Left ventricle myocardium inferior (tissue), 1 donor: Measurements from ENCODE around the gene CABLES2. TPM values are rescaled to one million over a fixed set of nuclear protein-coding genes. Genes with fewer than 3 reads are reported as not detected.

Experiments used
- DNase-seq: peaks from one replicate; pipeline ENCODE4 v3.0.0-alpha.2; 2020
- H3K27ac ChIP-seq: fragments of 200-600 bp; replicated peaks from 2 replicates; pipeline ENCODE4 v1.8.0; 2021
- H3K27me3 ChIP-seq: fragments of 200-600 bp; 2 replicates; pipeline ENCODE4 v1.8.0; 2021; ENCODE audit warnings: low read depth
- H3K36me3 ChIP-seq: fragments of 200-600 bp; 2 replicates; pipeline ENCODE4 v1.8.0; 2021
- H3K4me1 ChIP-seq: fragments of 200-600 bp; 2 replicates; pipeline ENCODE4 v1.8.0; 2021
- H3K4me3 ChIP-seq: fragments of 200-600 bp; 2 replicates; pipeline ENCODE4 v1.8.0; 2021; ENCODE audit warnings: mild to moderate bottlenecking, moderate library complexity
- H3K9me3 ChIP-seq: fragments of 200-600 bp; replicated peaks from 2 replicates; pipeline ENCODE4 v1.8.0; 2021
- intact Hi-C: fragments of 100-400 bp; cut with micrococcal nuclease; formaldehyde crosslinking; loops from one replicate; pipeline ENCODE4 v1.11.0; 2022
- total RNA-seq: library from RNA; stranded (reverse); fragmentation: NEBNext Ultra II Directional; extraction: Animal tissue kit (Norgen Biotek cat#: 25700); gene quantifications from one replicate; pipeline ENCODE4 v1.2.1, GENCODE V29; 2021
- TF ChIP-seq, protein P1 (sequence below): fragments of 200-600 bp; IDR thresholded peaks from 2 replicates; pipeline ENCODE4 v1.8.0; 2021; ENCODE audit warnings: antibody characterized with exemption, mild to moderate bottlenecking, borderline replicate concordance
- donor health status: DM: no; HTN: yes; CAD: no; lungs with severe emphysema.

CABLES2 gene
- total RNA-seq, 1 donor from 2014 or later: 12.0 TPM

DNA sequence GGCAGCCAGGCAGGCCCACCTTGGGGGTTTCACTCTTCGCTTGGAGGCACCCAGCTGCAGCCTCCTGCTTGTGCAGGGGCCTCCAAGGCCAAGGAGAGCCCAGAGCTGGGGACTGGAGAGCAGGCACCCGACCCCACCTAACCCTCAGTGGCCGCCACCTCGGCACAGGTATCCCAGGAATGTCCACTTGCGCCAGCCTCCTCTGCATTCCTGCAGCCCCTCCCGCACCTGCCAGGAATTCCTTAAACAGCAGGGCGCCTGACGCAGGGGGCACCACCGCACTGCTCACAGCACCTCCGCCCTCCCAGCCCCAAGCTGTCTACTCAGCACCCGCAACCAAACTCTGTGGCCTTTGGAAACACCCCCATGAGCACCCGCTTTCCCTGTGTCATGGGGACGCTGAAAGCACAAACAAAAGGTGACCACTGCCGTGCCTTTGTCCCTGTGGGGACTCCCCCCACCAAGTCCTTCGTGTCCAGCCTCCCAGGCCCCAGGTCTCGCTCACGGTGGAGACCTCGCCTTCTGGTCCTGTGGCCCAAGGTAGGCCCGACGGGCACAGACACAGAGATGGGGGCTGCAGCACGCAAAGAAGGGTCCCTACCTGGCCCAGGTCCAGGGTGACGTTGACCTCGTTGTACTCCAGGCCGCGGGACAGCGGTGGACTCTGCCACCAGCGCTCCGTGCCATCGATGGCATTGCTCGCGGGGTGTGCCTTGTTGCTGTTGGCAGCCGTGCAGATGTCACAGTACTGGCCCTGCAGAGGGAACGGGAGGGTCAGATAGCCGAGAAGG, 45.1 kb downstream of the CABLES2 start:
- intact Hi-C loops: no loop called here
- Histone ChIP-seq H3K36me3 (peaks cover 8% of the 10 kb centered on the region), H3K27ac (peak overlapping the region; percentile 97), H3K4me3 (peak overlapping the region; percentile 11), H3K9me3 (no peaks in the 10 kb centered on the region), H3K27me3 (no peaks in the 10 kb centered on the region), H3K4me1 (peaks cover 95% of the 10 kb centered on the region)
- peak; percentile 45 for DNase-seq
- TF ChIP-seq, protein P1, sequence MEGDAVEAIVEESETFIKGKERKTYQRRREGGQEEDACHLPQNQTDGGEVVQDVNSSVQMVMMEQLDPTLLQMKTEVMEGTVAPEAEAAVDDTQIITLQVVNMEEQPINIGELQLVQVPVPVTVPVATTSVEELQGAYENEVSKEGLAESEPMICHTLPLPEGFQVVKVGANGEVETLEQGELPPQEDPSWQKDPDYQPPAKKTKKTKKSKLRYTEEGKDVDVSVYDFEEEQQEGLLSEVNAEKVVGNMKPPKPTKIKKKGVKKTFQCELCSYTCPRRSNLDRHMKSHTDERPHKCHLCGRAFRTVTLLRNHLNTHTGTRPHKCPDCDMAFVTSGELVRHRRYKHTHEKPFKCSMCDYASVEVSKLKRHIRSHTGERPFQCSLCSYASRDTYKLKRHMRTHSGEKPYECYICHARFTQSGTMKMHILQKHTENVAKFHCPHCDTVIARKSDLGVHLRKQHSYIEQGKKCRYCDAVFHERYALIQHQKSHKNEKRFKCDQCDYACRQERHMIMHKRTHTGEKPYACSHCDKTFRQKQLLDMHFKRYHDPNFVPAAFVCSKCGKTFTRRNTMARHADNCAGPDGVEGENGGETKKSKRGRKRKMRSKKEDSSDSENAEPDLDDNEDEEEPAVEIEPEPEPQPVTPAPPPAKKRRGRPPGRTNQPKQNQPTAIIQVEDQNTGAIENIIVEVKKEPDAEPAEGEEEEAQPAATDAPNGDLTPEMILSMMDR: no peak

DNA sequence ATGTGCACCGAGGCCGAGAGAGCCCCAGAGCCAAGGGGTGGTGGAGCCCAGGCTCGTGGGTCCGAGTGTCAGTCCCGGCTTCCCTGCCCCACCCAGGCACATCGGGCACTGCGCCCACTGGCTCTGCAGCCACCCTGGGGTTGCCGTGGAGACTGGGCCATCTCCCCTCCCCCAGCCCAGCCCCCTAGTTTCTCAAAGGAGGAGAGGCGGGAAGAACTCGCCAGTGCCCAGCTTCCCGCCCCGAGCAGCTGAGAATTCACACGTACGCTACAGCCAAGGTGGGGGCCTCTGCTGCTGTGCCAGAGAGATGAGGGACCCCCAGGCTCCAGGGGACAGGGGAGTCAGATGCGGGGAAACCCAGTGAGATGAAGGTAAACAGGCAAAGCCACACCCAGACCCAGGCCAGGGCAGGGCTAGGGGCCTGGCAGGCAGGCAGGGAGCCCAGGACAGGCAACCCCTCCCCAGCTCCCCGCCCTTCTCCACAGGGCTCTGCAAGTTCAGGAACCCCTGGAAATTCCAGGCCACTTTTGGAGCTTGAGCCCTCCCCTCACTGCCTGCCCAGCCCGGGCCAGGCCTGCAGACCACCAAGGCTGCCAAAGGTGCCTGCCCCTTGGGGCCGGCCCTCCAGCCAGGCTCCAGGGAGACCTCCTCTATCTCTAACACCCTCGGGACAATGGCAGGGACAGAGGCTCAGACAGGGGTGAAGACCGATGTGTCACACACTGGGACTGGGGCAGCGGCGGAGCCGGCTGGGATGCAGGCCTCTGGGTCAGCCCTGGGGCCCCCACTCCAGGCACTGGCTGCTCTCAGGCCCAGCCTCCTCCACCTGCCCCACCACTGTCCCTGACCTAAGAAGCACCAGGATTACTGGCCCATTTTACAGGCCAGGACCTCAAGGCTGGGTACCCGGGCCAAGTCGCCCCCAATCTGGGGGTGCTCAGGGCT, 46.0 kb downstream of the CABLES2 start:
- H3K36me3 ChIP-seq: peaks cover 8% of the 10 kb centered on the region
- peak overlapping the region; percentile 97 for H3K27ac ChIP-seq
- DNase-seq: peak; percentile 34
- H3K9me3 ChIP-seq: no peaks in the 10 kb centered on the region
- no peaks in the 10 kb centered on the region for H3K27me3 ChIP-seq
- peaks cover 96% of the 10 kb centered on the region for H3K4me1 ChIP-seq
- intact Hi-C loops: no loop called here
- H3K4me3 ChIP-seq: peak overlapping the region; percentile 11
- TF ChIP-seq, protein P1: no peak

DNA sequence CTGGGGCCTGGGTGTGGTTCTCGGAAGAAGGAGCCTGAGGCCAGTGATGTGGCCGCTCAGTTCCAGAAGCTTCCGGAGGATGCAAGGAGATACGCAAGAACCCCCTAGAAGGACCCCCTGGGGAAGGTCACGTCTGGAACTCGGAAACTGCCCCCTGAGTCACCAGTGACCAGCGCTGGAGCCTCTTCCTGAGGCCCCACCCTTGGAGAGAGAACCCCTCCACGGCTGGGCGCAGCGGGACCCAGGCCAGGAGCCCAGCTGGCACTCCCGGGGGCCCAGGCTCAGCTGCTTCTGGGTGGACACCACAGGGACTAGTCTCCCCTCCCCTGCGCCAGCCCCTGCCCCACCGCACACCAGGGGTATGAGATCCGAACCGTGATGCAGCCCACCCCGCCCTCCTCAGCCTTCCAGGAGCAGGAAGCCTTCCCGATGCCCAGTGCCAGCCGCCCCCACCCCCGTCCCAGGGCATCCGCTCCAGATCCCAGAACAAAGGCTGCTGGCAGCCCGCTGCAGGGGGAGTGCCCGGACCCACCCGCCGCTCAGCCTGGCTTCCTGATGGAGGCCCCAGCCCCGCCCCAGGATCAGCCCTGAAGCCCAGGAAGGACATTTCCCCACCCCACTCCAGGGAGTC, 47.5 kb downstream of the CABLES2 start:
- intact Hi-C loops: no loop called here
- H3K9me3 ChIP-seq: no peaks in the 10 kb centered on the region
- peak overlapping the region; percentile 53 for H3K4me3 ChIP-seq
- TF ChIP-seq, protein P1: no peak
- H3K27me3 ChIP-seq: no peaks in the 10 kb centered on the region
- H3K27ac ChIP-seq: peak overlapping the region; percentile 98
- peak; percentile 56 for DNase-seq
- peaks cover 96% of the 10 kb centered on the region for H3K4me1 ChIP-seq
- peaks cover 8% of the 10 kb centered on the region for H3K36me3 ChIP-seq

DNA sequence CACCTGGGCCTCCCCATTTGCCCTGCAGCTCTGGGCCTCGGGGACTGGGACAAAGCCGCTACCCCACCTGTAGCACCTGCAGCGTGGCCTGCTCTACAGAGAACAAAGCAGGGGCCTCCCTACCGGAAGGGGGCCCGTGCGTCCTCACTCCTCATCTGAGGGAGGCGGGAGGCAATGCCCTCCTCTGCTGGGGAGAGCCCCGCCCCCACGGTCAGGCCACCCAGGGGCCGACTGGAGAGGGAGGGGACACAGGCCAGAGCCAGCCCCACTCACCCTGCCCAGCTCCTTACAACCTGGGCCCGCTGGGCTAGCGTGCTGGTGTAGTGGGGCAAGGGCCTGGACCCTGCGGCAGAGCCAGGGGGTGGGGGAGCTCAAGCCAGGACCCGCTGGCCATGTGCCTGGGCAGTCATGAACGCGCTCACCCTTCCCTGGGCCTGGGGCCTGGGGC, 48.0 kb downstream of the CABLES2 start:
- no peak for DNase-seq
- peak overlapping the region; percentile 53 for H3K4me3 ChIP-seq
- no peaks in the 10 kb centered on the region for H3K9me3 ChIP-seq
- H3K4me1 ChIP-seq: peaks cover 96% of the 10 kb centered on the region
- peak overlapping the region; percentile 98 for H3K27ac ChIP-seq
- H3K36me3 ChIP-seq: peaks cover 8% of the 10 kb centered on the region
- intact Hi-C loops: no loop called here
- TF ChIP-seq, protein P1: no peak
- H3K27me3 ChIP-seq: no peaks in the 10 kb centered on the region
